Caco-2 (cell line): ENCODE measurements around the gene TELO2. TPM values are rescaled to one million over a fixed set of nuclear protein-coding genes. Genes with fewer than 3 reads are reported as not detected.

Experiments
- BruUV-seq: library from RNA; stranded (reverse); fragments of 400-500 nt; replicated peaks from 2 replicates; lab custom pipeline; 2021; lab: Mats Ljungman, UMichigan
- CTCF ChIA-PET: fragments of 300-600 bp; sonication (Branson Sonifier 250); formaldehyde crosslinking; loops from one replicate; lab custom pipeline; 2022; ENCODE audit warnings: antibody characterized with exemption; lab: Charles Lee
- POLR2A ChIA-PET: fragments of 300-600 bp; sonication (Branson Sonifier 250); formaldehyde crosslinking; loops from one replicate; lab custom pipeline; 2022; ENCODE audit warnings: antibody characterized with exemption; lab: Charles Lee
- DNase-seq, 2 experiments: peaks; one replicate each; pipeline versions ENCODE4 v3.0.0 to v3.0.0-alpha.2; 2020 to 2022
- H3K27me3 ChIP-seq: replicated peaks from 2 replicates; pipeline ENCODE4 v1.6.0; 2011; ENCODE audit warnings: low read length; ENCODE audit not compliant: control insufficient read depth, insufficient read depth
- H3K36me3 ChIP-seq: 2 replicates; pipeline ENCODE4 v1.5.1; 2011; ENCODE audit warnings: low read length; ENCODE audit not compliant: control insufficient read depth, insufficient read depth
- H3K4me1 ChIP-seq: fragments of 250-450 bp; sonication (Bioruptor Pico); 2 replicates; pipeline ENCODE4 v1.5.1; 2020; ENCODE audit warnings: mild to moderate bottlenecking
- H3K4me3 ChIP-seq: 2 replicates; pipeline ENCODE4 v1.5.1; 2011; ENCODE audit warnings: low read depth, mild to moderate bottlenecking, control low read depth, low read length
- H3K9me3 ChIP-seq: fragments of 250-450 bp; sonication (Bioruptor Pico); 2 replicates; pipeline ENCODE4 v1.5.1; 2020; ENCODE audit warnings: mild to moderate bottlenecking, moderate library complexity
- H3K27ac Mint-ChIP-seq: one replicate; pipeline ENCODE4 v1.8.0; 2022; ENCODE audit warnings: mixed read lengths; ENCODE audit not compliant: unreplicated experiment
- H3K27me3 Mint-ChIP-seq: one replicate; pipeline ENCODE4 v1.8.0; 2022; ENCODE audit warnings: mixed read lengths; ENCODE audit not compliant: insufficient read depth, unreplicated experiment
- H3K36me3 Mint-ChIP-seq: one replicate; pipeline ENCODE4 v1.8.0; 2022; ENCODE audit warnings: mild to moderate bottlenecking, mixed read lengths; ENCODE audit not compliant: insufficient read depth, unreplicated experiment
- H3K4me1 Mint-ChIP-seq: one replicate; pipeline ENCODE4 v1.8.0; 2022; ENCODE audit warnings: low read depth, mixed read lengths; ENCODE audit not compliant: unreplicated experiment
- H3K4me3 Mint-ChIP-seq: one replicate; pipeline ENCODE4 v1.8.0; 2022; ENCODE audit warnings: mild to moderate bottlenecking, moderate library complexity, mixed read lengths; ENCODE audit not compliant: unreplicated experiment
- H3K9me3 Mint-ChIP-seq: one replicate; pipeline ENCODE4 v1.8.0; 2022; ENCODE audit warnings: mixed read lengths; ENCODE audit not compliant: unreplicated experiment
- intact Hi-C: fragments of 100-400 bp; cut with micrococcal nuclease; formaldehyde crosslinking; loops from one replicate; pipeline ENCODE4 v1.10.0; 2022; ENCODE audit not compliant: unreplicated experiment
- total RNA-seq: library from RNA; stranded (reverse); gene quantifications from 2 replicates; pipeline ENCODE4 v1.2.3, GENCODE V29; 2022
- TF ChIP-seq, protein P1 (sequence below), 2 experiments: fragments of 200-600 bp in 1 of 2; IDR thresholded peaks; 1 replicate in 1 of 2; 2 replicates in 1 of 2; pipeline versions ENCODE4 v1.5.1 to v1.8.0; 2011 to 2022; ENCODE audit warnings: antibody characterized with exemption in 1 of 2, control low read depth in 1 of 2, inconsistent platforms in 1 of 2, low read depth in 1 of 2, low read length in 1 of 2, mild to moderate bottlenecking in 1 of 2, moderate library complexity in 1 of 2; ENCODE audit not compliant: insufficient read depth in 1 of 2, severe bottlenecking in 1 of 2, unreplicated experiment in 1 of 2

The TELO2 gene
- total RNA-seq, 1 experiment from 2014 or later = 55.7 TPM

DNA sequence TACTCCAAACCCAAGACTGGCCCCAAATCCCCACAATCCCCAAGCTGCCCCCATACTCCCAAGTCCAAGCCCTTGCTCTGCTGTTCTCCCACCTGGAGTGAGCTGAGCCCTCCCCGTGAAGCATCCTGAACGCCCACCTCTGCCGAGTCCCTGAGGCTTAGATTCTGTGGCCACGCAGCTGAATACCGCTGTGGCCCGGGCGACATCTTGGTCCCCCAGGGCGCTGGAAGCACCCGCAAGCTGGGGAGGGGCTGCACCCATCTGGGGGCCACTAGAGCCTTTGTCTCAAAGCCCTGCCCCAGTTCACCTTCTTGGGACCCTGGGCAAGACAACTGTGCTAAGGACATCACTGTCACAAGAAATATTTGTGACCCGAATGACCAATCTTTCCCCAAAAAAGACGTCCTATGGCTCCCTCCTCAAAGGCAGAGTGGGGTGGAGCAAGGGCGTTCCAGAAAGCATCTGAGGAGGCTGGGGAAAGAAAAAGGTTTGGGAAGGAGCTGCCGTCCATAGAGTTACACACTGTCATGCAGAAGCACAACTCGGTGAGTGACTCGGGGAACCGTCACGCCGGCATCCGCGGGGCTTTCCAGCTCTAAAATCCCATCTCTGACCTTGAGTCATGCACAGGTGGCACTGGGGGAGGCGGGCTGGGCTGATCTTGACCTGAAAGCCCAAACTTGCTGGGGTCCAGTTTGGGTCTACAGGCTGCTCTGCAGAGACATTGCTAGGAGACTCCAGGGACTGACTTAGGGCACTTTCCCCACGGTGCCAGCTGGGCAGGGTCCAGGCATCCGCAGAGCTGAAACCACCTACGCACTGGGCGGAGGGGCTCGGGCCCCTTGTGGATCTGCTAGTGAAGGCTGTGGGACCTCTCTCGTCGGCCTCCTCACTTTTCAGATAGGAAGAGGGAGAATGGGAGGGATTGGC lies 11.0 kb upstream of the TELO2 start:
- H3K9me3 ChIP-seq = no peaks in the 10 kb centered on the region
- no peaks in the 10 kb centered on the region for H3K27me3 ChIP-seq
- Mint-ChIP-seq H3K4me3 (no peak overlapping the region), H3K36me3 (peaks cover 6% of the 10 kb centered on the region), H3K27me3 (no peaks in the 10 kb centered on the region), H3K4me1 (no peaks in the 10 kb centered on the region), H3K9me3 (no peaks in the 10 kb centered on the region), H3K27ac (no peak overlapping the region)
- ChIA-PET CTCF (no interaction called here), POLR2A (no interaction called here)
- no peaks in the 10 kb centered on the region for H3K4me1 ChIP-seq
- no TSS peak for BruUV-seq
- H3K36me3 ChIP-seq = no peaks in the 10 kb centered on the region
- TF ChIP-seq, protein P1, sequence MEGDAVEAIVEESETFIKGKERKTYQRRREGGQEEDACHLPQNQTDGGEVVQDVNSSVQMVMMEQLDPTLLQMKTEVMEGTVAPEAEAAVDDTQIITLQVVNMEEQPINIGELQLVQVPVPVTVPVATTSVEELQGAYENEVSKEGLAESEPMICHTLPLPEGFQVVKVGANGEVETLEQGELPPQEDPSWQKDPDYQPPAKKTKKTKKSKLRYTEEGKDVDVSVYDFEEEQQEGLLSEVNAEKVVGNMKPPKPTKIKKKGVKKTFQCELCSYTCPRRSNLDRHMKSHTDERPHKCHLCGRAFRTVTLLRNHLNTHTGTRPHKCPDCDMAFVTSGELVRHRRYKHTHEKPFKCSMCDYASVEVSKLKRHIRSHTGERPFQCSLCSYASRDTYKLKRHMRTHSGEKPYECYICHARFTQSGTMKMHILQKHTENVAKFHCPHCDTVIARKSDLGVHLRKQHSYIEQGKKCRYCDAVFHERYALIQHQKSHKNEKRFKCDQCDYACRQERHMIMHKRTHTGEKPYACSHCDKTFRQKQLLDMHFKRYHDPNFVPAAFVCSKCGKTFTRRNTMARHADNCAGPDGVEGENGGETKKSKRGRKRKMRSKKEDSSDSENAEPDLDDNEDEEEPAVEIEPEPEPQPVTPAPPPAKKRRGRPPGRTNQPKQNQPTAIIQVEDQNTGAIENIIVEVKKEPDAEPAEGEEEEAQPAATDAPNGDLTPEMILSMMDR (IDR thresholded peaks at IDR 0.05; ENCODE audit: insufficient read depth in 1 of 2, low read depth in 1 of 2, low read length in 1 of 2, severe bottlenecking in 1 of 2, unreplicated experiment in 1 of 2) = no peak
- no peak overlapping the region for H3K4me3 ChIP-seq
- intact Hi-C loops = no loop called here
- no peak for DNase-seq

DNA sequence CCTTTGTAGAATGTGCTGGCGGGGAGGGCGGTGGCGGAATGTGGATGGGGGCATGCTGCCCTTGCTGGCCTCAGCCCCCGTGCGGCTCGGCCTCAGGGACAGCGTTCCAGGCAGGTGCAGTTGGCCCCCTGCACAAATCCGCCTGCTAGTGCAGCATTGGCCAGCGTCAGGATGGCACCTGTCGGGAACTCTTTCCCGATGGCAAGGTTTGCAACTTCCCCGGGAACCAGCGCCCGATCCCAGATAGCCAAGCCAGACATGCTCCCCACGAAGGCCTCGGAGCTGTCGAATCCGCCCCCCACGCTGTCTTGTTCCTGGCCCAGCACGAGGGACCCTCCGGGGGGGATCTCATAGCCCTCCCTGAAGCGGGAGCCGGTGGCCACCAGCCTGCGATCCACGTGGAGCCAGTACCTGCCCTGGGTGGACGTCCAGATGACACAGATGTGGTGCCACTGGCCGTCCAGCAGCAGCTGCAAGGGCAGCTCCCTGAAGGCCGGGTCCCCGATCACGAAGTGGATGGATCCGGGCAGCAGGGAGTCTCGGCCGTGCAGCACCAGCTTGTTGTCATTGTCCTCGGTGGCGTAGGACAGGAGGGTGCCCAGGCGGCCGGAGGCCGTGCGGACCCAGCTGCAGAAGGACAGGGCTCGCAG lies 7.2 kb upstream of the TELO2 start:
- Histone ChIP-seq H3K27me3 (no peaks in the 10 kb centered on the region), H3K36me3 (no peaks in the 10 kb centered on the region), H3K4me3 (no peak overlapping the region), H3K4me1 (no peaks in the 10 kb centered on the region), H3K9me3 (no peaks in the 10 kb centered on the region)
- DNase-seq = no peak
- BruUV-seq = no TSS peak
- CTCF ChIA-PET = no interaction called here
- no peaks in the 10 kb centered on the region for H3K9me3 Mint-ChIP-seq
- POLR2A ChIA-PET = no interaction called here
- intact Hi-C loops = no loop called here
- H3K4me3 Mint-ChIP-seq = no peak overlapping the region
- no peaks in the 10 kb centered on the region for H3K4me1 Mint-ChIP-seq
- no peaks in the 10 kb centered on the region for H3K27me3 Mint-ChIP-seq
- no peaks in the 10 kb centered on the region for H3K36me3 Mint-ChIP-seq
- TF ChIP-seq, protein P1 (IDR thresholded peaks at IDR 0.05; ENCODE audit: insufficient read depth in 1 of 2, low read depth in 1 of 2, low read length in 1 of 2, severe bottlenecking in 1 of 2, unreplicated experiment in 1 of 2) = no peak
- H3K27ac Mint-ChIP-seq = no peak overlapping the region

DNA sequence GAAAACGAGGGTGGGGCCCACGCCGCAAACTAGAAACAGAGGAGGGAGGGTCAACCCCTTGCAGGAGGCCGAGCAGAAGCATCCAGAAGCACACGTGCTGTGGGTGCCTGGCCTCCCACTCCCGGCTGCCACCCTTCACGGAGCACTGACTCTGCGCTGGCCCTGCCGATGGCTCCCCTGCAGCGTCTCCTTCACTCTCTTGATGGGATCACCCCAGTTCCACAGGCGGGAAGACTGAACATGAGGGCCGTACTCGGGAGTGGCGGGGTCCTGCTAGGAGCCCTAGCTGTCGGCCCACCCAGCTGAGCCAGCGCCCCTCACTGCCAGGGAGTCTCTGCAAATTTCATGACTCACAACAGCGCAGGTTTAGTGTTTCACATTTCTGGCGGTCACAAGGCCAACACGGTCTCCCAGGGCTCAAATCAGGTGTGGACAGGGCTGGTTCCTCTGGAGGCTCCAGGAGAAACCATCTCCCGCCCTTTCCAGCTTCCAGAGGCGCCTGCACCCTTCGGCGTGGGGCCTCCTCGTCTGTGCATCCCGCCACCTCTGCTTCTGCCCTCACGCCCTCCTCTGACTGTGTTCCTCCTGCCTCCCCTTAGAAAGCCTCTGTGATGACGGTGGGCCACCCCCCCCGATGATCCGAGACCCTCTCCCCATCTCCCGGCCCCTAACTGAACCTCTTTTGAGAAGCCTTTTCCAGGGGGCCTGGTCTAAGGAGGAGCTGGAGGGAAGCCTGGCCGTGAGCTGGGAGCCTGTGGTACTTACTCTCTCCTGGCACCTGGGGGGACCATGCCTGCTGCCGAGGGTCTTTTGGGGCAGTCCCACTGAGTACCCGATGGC lies 6.4 kb upstream of the TELO2 start:
- TF ChIP-seq, protein P1 (IDR thresholded peaks at IDR 0.05; ENCODE audit: insufficient read depth in 1 of 2, low read depth in 1 of 2, low read length in 1 of 2, severe bottlenecking in 1 of 2, unreplicated experiment in 1 of 2) = no peak
- intact Hi-C loops = no loop called here
- H3K9me3 ChIP-seq = no peaks in the 10 kb centered on the region
- Mint-ChIP-seq H3K4me1 (no peaks in the 10 kb centered on the region), H3K27ac (no peak overlapping the region), H3K36me3 (no peaks in the 10 kb centered on the region), H3K4me3 (no peak overlapping the region), H3K27me3 (no peaks in the 10 kb centered on the region), H3K9me3 (no peaks in the 10 kb centered on the region)
- DNase-seq = no peak
- H3K27me3 ChIP-seq = no peaks in the 10 kb centered on the region
- POLR2A ChIA-PET = no interaction called here
- CTCF ChIA-PET = no interaction called here
- H3K4me1 ChIP-seq = no peaks in the 10 kb centered on the region
- no peak overlapping the region for H3K4me3 ChIP-seq
- BruUV-seq = no TSS peak
- H3K36me3 ChIP-seq = no peaks in the 10 kb centered on the region
